Endothelial cell (in vitro differentiated cells): Measurements from ENCODE around the gene MBTPS1. TPM values are rescaled to one million over a fixed set of nuclear protein-coding genes. Genes with fewer than 3 reads are reported as not detected.

Experiments
- DNase-seq: peaks from one replicate; pipeline ENCODE4 v3.0.0; 2021; ENCODE audit warnings: low spot score
- H3K27ac Mint-ChIP-seq: one replicate; pipeline ENCODE4 v1.8.0; 2021; ENCODE audit warnings: mixed read lengths, inconsistent platforms; ENCODE audit not compliant: unreplicated experiment
- H3K27me3 Mint-ChIP-seq: one replicate; pipeline ENCODE4 v1.8.0; 2021; ENCODE audit warnings: mild to moderate bottlenecking, moderate library complexity, mixed read lengths, inconsistent platforms; ENCODE audit not compliant: unreplicated experiment
- H3K36me3 Mint-ChIP-seq: one replicate; pipeline ENCODE4 v1.8.0; 2021; ENCODE audit warnings: mild to moderate bottlenecking, low read depth, mixed read lengths, inconsistent platforms; ENCODE audit not compliant: unreplicated experiment
- H3K4me1 Mint-ChIP-seq: one replicate; pipeline ENCODE4 v1.8.0; 2021; ENCODE audit warnings: mild to moderate bottlenecking, mixed read lengths, inconsistent platforms; ENCODE audit not compliant: unreplicated experiment
- H3K4me3 Mint-ChIP-seq: one replicate; pipeline ENCODE4 v1.8.0; 2021; ENCODE audit warnings: mild to moderate bottlenecking, mixed read lengths, inconsistent platforms; ENCODE audit not compliant: unreplicated experiment
- H3K9me3 Mint-ChIP-seq: one replicate; pipeline ENCODE4 v1.8.0; 2021; ENCODE audit warnings: mixed read lengths, inconsistent platforms; ENCODE audit not compliant: unreplicated experiment
- CTCF ChIP-seq: fragments of 200-600 bp; sonication (generic); IDR thresholded peaks from one replicate; pipeline ENCODE4 v1.5.0; 2021; ENCODE audit warnings: antibody characterized with exemption; ENCODE audit not compliant: unreplicated experiment
- total RNA-seq: library from RNA; stranded (reverse); fragmentation: NEBNext Ultra II Directional; extraction: Animal tissue kit (Norgen Biotek cat#: 25700); gene quantifications from one replicate; pipeline ENCODE4 v1.2.1, GENCODE V29; 2021; ENCODE audit not compliant: unreplicated experiment

The MBTPS1 gene
- total RNA-seq, 1 donor from 2014 or later = 79.7 TPM

- Mint-ChIP-seq H3K4me3 (no peak overlapping the region), H3K4me1 (peaks cover 3% of the 10 kb centered on the region), H3K27ac (no peak overlapping the region), H3K9me3 (no peaks in the 10 kb centered on the region), H3K27me3 (peaks cover 4% of the 10 kb centered on the region), H3K36me3 (no peaks in the 10 kb centered on the region)
- DNase-seq = no peak
- TF ChIP-seq CTCF = no peak
These were observed 84.1 kb downstream of the MBTPS1 start for GRCh38 chr16:84032458-84033178.

- Mint-ChIP-seq H3K9me3 (no peaks in the 10 kb centered on the region), H3K36me3 (no peaks in the 10 kb centered on the region), H3K27ac (no peak overlapping the region), H3K4me1 (peaks cover 3% of the 10 kb centered on the region), H3K4me3 (no peak overlapping the region), H3K27me3 (peaks cover 5% of the 10 kb centered on the region)
- DNase-seq = no peak
- no peak for TF ChIP-seq CTCF
These were observed 85.2 kb downstream of the MBTPS1 start for GRCh38 chr16:84031556-84031955.

- DNase-seq = no peak
- no peak for TF ChIP-seq CTCF
- Mint-ChIP-seq H3K27me3 (peaks cover 9% of the 10 kb centered on the region), H3K4me3 (no peak overlapping the region), H3K4me1 (peaks cover 3% of the 10 kb centered on the region), H3K9me3 (no peaks in the 10 kb centered on the region), H3K36me3 (no peaks in the 10 kb centered on the region), H3K27ac (no peak overlapping the region)
These were observed 87.3 kb downstream of the MBTPS1 start for GRCh38 chr16:84029297-84030047.

- no peak for DNase-seq
- no peak overlapping the region for H3K4me3 Mint-ChIP-seq
- H3K9me3 Mint-ChIP-seq = no peaks in the 10 kb centered on the region
- peaks cover 9% of the 10 kb centered on the region for H3K27me3 Mint-ChIP-seq
- no peaks in the 10 kb centered on the region for H3K4me1 Mint-ChIP-seq
- no peaks in the 10 kb centered on the region for H3K36me3 Mint-ChIP-seq
- no peak for TF ChIP-seq CTCF
- no peak overlapping the region for H3K27ac Mint-ChIP-seq
These were observed 89.1 kb downstream of the MBTPS1 start for GRCh38 chr16:84027625-84028024.

- no peak for DNase-seq
- Mint-ChIP-seq H3K4me1 (no peaks in the 10 kb centered on the region), H3K27ac (no peak overlapping the region), H3K27me3 (peaks cover 11% of the 10 kb centered on the region), H3K36me3 (peaks cover 2% of the 10 kb centered on the region), H3K9me3 (peaks cover 2% of the 10 kb centered on the region), H3K4me3 (no peak overlapping the region)
- no peak for TF ChIP-seq CTCF
These were observed 90.1 kb downstream of the MBTPS1 start for GRCh38 chr16:84026606-84027005.
